Fibroblast of the aortic adventitia (primary cell): ENCODE data around the gene TPRX1. TPM values are rescaled to one million over a fixed set of nuclear protein-coding genes. Genes with fewer than 3 reads are reported as not detected.
"Not testable (repeated sequence)": the region's sequence is repeated elsewhere in the genome, so short reads cannot be mapped to it uniquely, and the experiment has no call there.

Experiments used
- DNase-seq: peaks from one replicate; pipeline ENCODE4 v3.0.0-alpha.2; 2010; ENCODE audit warnings: low read depth
- H3K4me3 ChIP-seq: 2 replicates; pipeline ENCODE4 v1.5.1; 2011; ENCODE audit warnings: low read depth, mild to moderate bottlenecking, control low read depth, low read length, moderate library complexity
- CTCF ChIP-seq: IDR thresholded peaks from 2 replicates; pipeline ENCODE4 v1.5.1; 2011; ENCODE audit warnings: mild to moderate bottlenecking, low read length, control low read depth, inconsistent platforms; ENCODE audit not compliant: insufficient read depth
- total RNA-seq: library from RNA; depleted of rRNA; stranded (reverse); fragments of >200 nt; gene quantifications from 2 replicates; pipeline ENCODE4 v1.2.3, GENCODE V29; 2012; ENCODE audit warnings: low replicate concordance

TPRX1 gene
- total RNA-seq, 1 donor: not detected

- DNase-seq: no peak
- no peak for TF ChIP-seq CTCF
- no peak overlapping the region for H3K4me3 ChIP-seq
Measured at GRCh38 chr19:47836038-47836437, 31.7 kb upstream of the TPRX1 start.

GRCh38 chr19:47832723-47833122, 28.4 kb upstream of the TPRX1 start:
- no peak for TF ChIP-seq CTCF
- H3K4me3 ChIP-seq: no peak overlapping the region
- DNase-seq: no peak

GRCh38 chr19:47826800-47827199, 22.4 kb upstream of the TPRX1 start:
- no peak for DNase-seq
- no peak for TF ChIP-seq CTCF
- no peak overlapping the region for H3K4me3 ChIP-seq

- H3K4me3 ChIP-seq: no peak overlapping the region
- no peak for TF ChIP-seq CTCF
- no peak for DNase-seq
Measured at GRCh38 chr19:47824396-47824795, 20.0 kb upstream of the TPRX1 start.

- DNase-seq: no peak
- TF ChIP-seq CTCF: no peak
- H3K4me3 ChIP-seq: no peak within 1 kb of the TSS
Measured at GRCh38 chr19:47821460-47822020, 17.2 kb upstream of the TPRX1 start, which contains the start of gene CRX. TSS of gene CRX (plus strand) at chr19:47821937. CDS start at chr19:47834444, 12,507 bp downstream.

GRCh38 chr19:47820410-47820809, 16.1 kb upstream of the TPRX1 start:
- TF ChIP-seq CTCF: no peak
- no peak for DNase-seq

GRCh38 chr19:47819858-47820257, 15.5 kb upstream of the TPRX1 start:
- no peak for DNase-seq
- no peak overlapping the region for H3K4me3 ChIP-seq
- no peak for TF ChIP-seq CTCF

More at GRCh38 chr19:47820410-47820809, 16.1 kb upstream of the TPRX1 start:
- no peak overlapping the region for H3K4me3 ChIP-seq

GRCh38 chr19:47818221-47818620, 13.9 kb upstream of the TPRX1 start:
- DNase-seq, H3K4me3 ChIP-seq: not testable (repeated sequence)

- H3K4me3 ChIP-seq, DNase-seq: not testable (repeated sequence)
Measured at GRCh38 chr19:47816270-47816669, 11.9 kb upstream of the TPRX1 start.
